GM18499 (cell line): ENCODE results near the gene PRH1.

Experiments
- ATAC-seq: cut with Tn5 transposase; IDR thresholded peaks from one replicate; pipeline ENCODE4 v1.9.1; 2021; ENCODE audit warnings: moderate number of reproducible peaks; ENCODE audit not compliant: insufficient read depth, unreplicated experiment

Gene PRH1

GRCh38 chr12:10847744-10848143 is 36.3 kb downstream of the PRH1 start:
- ATAC-seq = no peak

GRCh38 chr12:10842862-10843261 is 41.2 kb downstream of the PRH1 start:
- no peak for ATAC-seq

DNA sequence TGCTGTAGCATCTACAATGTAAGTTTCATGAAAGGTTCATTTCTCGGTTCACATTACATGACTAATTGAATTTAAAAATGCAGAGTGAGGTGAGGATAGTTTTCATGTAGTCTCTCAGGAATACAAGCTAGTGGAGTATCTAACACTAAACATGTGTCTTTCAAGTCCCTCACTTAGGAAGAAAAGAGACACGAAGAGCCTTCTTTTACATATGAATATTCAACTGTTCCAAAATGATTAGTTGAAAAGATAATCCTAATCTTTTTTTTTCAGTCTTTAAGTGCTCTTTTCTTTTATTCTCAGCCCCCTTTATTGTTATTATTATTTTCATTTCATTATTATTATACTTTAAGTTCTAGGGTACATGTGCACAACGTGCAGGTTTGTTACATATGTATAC is 45.6 kb downstream of the PRH1 start:
- ATAC-seq = no peak
